ENCODE measurements around the gene C1QTNF9. TPM values are rescaled to one million over a fixed set of nuclear protein-coding genes. Genes with fewer than 3 reads are reported as not detected.

C1QTNF9 gene
- total RNA-seq, 2 donors from 2014 or later, result 0.14 TPM; not detected in 1

- no peak for DNase-seq
- Mint-ChIP-seq H3K9me3 (no peaks in the 10 kb centered on the region), H3K36me3 (ENCODE audit: insufficient read depth in 2 of 2) (peaks cover 12 to 13% of the 10 kb centered on the region in 2 donors), H3K4me1 (ENCODE audit: low read depth) (peaks cover 92% of the 10 kb centered on the region), H3K27me3 (ENCODE audit: low read depth) (no peaks in the 10 kb centered on the region), H3K27ac (peak overlapping the region; percentile 99), H3K4me3 (peak overlapping the region; percentile 96 to 99)
- no peak for ATAC-seq (replicated peaks in 1 of 2)
Observed at GRCh38 chr13:24273926-24274325, 35.5 kb upstream of the C1QTNF9 start.

GRCh38 chr13:24274452-24275021, 34.8 kb upstream of the C1QTNF9 start:
- H3K4me1 Mint-ChIP-seq (ENCODE audit: low read depth), result peaks cover 92% of the 10 kb centered on the region
- ATAC-seq (replicated peaks in 1 of 2) (peak; percentile 57 to 66), DNase-seq (peak; percentile 64 to 68)
- H3K27ac Mint-ChIP-seq, result peak overlapping the region; percentile 99
- no peaks in the 10 kb centered on the region for H3K27me3 Mint-ChIP-seq (ENCODE audit: low read depth)
- H3K9me3 Mint-ChIP-seq, result no peaks in the 10 kb centered on the region
- H3K36me3 Mint-ChIP-seq (ENCODE audit: insufficient read depth in 2 of 2), result peaks cover 12 to 14% of the 10 kb centered on the region in 2 donors
- peak overlapping the region; percentile 96 to 99 for H3K4me3 Mint-ChIP-seq

- H3K36me3 Mint-ChIP-seq (ENCODE audit: insufficient read depth in 2 of 2), result peaks cover 12 to 17% of the 10 kb centered on the region in 2 donors
Observed at GRCh38 chr13:24275041-24275440, 34.3 kb upstream of the C1QTNF9 start.

GRCh38 chr13:24276306-24276705, 33.1 kb upstream of the C1QTNF9 start:
- no peaks in the 10 kb centered on the region for H3K9me3 Mint-ChIP-seq
- peaks cover 84% of the 10 kb centered on the region for H3K4me1 Mint-ChIP-seq (ENCODE audit: low read depth)
- ATAC-seq (replicated peaks in 1 of 2) (no peak), DNase-seq (no peak)
- peak overlapping the region; percentile 99 for H3K27ac Mint-ChIP-seq
- peaks cover 9 to 17% of the 10 kb centered on the region in 2 donors for H3K36me3 Mint-ChIP-seq (ENCODE audit: insufficient read depth in 2 of 2)
- peak overlapping the region in 1 of 2 donors; percentile 57 for H3K4me3 Mint-ChIP-seq
- H3K27me3 Mint-ChIP-seq (ENCODE audit: low read depth), result no peaks in the 10 kb centered on the region

More at GRCh38 chr13:24275041-24275440, 34.3 kb upstream of the C1QTNF9 start:
- H3K4me3 Mint-ChIP-seq, result peak overlapping the region; percentile 96 to 99
- DNase-seq (no peak), ATAC-seq (replicated peaks in 1 of 2) (no peak)
- H3K27me3 Mint-ChIP-seq (ENCODE audit: low read depth), result no peaks in the 10 kb centered on the region
- H3K9me3 Mint-ChIP-seq, result no peaks in the 10 kb centered on the region
- peak overlapping the region; percentile 99 for H3K27ac Mint-ChIP-seq
- H3K4me1 Mint-ChIP-seq (ENCODE audit: low read depth), result peaks cover 92% of the 10 kb centered on the region

- DNase-seq, result no peak
- ATAC-seq (replicated peaks in 1 of 2), result no peak
- Mint-ChIP-seq H3K4me3 (peak overlapping the region in 1 of 2 donors; percentile 20), H3K4me1 (ENCODE audit: low read depth) (peaks cover 80% of the 10 kb centered on the region), H3K36me3 (ENCODE audit: insufficient read depth in 2 of 2) (peaks cover 7 to 17% of the 10 kb centered on the region in 2 donors), H3K9me3 (no peaks in the 10 kb centered on the region), H3K27me3 (ENCODE audit: low read depth) (no peaks in the 10 kb centered on the region), H3K27ac (peak overlapping the region; percentile 70)
Observed at GRCh38 chr13:24276861-24277260, 32.5 kb upstream of the C1QTNF9 start.

GRCh38 chr13:24277761-24278160, 31.6 kb upstream of the C1QTNF9 start:
- Mint-ChIP-seq H3K4me1 (ENCODE audit: low read depth) (peaks cover 76% of the 10 kb centered on the region), H3K27me3 (ENCODE audit: low read depth) (no peaks in the 10 kb centered on the region), H3K27ac (peak overlapping the region; percentile 11), H3K9me3 (no peaks in the 10 kb centered on the region), H3K4me3 (peak overlapping the region in 1 of 2 donors; percentile 3), H3K36me3 (ENCODE audit: insufficient read depth in 2 of 2) (peaks cover 5 to 16% of the 10 kb centered on the region in 2 donors)
- DNase-seq (no peak), ATAC-seq (replicated peaks in 1 of 2) (no peak)

- no peak overlapping the region for H3K4me3 Mint-ChIP-seq
- DNase-seq, result no peak
- H3K27me3 Mint-ChIP-seq (ENCODE audit: low read depth), result no peaks in the 10 kb centered on the region
- peaks cover 3 to 18% of the 10 kb centered on the region in 2 donors for H3K36me3 Mint-ChIP-seq (ENCODE audit: insufficient read depth in 2 of 2)
- no peak for ATAC-seq (replicated peaks in 1 of 2)
- no peaks in the 10 kb centered on the region for H3K9me3 Mint-ChIP-seq
- H3K27ac Mint-ChIP-seq, result peak overlapping the region; percentile 68
- H3K4me1 Mint-ChIP-seq (ENCODE audit: low read depth), result peaks cover 58% of the 10 kb centered on the region
Observed at GRCh38 chr13:24279327-24280110, 29.9 kb upstream of the C1QTNF9 start.

GRCh38 chr13:24280720-24281119, 28.7 kb upstream of the C1QTNF9 start:
- no peak for DNase-seq
- Mint-ChIP-seq H3K27ac (peak overlapping the region; percentile 43), H3K4me1 (ENCODE audit: low read depth) (peaks cover 46% of the 10 kb centered on the region), H3K27me3 (ENCODE audit: low read depth) (no peaks in the 10 kb centered on the region), H3K36me3 (ENCODE audit: insufficient read depth in 2 of 2) (peaks cover 3 to 18% of the 10 kb centered on the region in 2 donors), H3K4me3 (no peak overlapping the region), H3K9me3 (no peaks in the 10 kb centered on the region)
- no peak for ATAC-seq (replicated peaks in 1 of 2)

- Mint-ChIP-seq H3K4me1 (ENCODE audit: low read depth) (peaks cover 40% of the 10 kb centered on the region), H3K36me3 (ENCODE audit: insufficient read depth in 2 of 2) (peaks cover 2 to 18% of the 10 kb centered on the region in 2 donors), H3K4me3 (no peak overlapping the region), H3K27me3 (ENCODE audit: low read depth) (no peaks in the 10 kb centered on the region), H3K27ac (no peak overlapping the region), H3K9me3 (no peaks in the 10 kb centered on the region)
- no peak for DNase-seq
- ATAC-seq (replicated peaks in 1 of 2), result peak in 1 of 2 donors; percentile 26
Observed at GRCh38 chr13:24281188-24282008, 28.0 kb upstream of the C1QTNF9 start.

GRCh38 chr13:24282256-24282655, 27.1 kb upstream of the C1QTNF9 start:
- no peak for ATAC-seq (replicated peaks in 1 of 2)
- Mint-ChIP-seq H3K4me3 (no peak overlapping the region), H3K9me3 (no peaks in the 10 kb centered on the region), H3K4me1 (ENCODE audit: low read depth) (peaks cover 31% of the 10 kb centered on the region), H3K27me3 (ENCODE audit: low read depth) (no peaks in the 10 kb centered on the region), H3K27ac (no peak overlapping the region), H3K36me3 (ENCODE audit: insufficient read depth in 2 of 2) (peaks cover 1 to 15% of the 10 kb centered on the region in 2 donors)
- DNase-seq, result no peak

GRCh38 chr13:24284889-24285565, 24.4 kb upstream of the C1QTNF9 start:
- Mint-ChIP-seq H3K9me3 (no peaks in the 10 kb centered on the region), H3K4me1 (ENCODE audit: low read depth) (peaks cover 5% of the 10 kb centered on the region), H3K27me3 (ENCODE audit: low read depth) (no peaks in the 10 kb centered on the region), H3K36me3 (ENCODE audit: insufficient read depth in 2 of 2) (peaks cover 6 to 24% of the 10 kb centered on the region in 2 donors), H3K4me3 (no peak overlapping the region), H3K27ac (no peak overlapping the region)
- ATAC-seq (replicated peaks in 1 of 2) (no peak), DNase-seq (no peak)

- DNase-seq (no peak), ATAC-seq (replicated peaks in 1 of 2) (no peak)
- peaks cover 7 to 28% of the 10 kb centered on the region in 2 donors for H3K36me3 Mint-ChIP-seq (ENCODE audit: insufficient read depth in 2 of 2)
- H3K4me3 Mint-ChIP-seq, result no peak overlapping the region
- H3K27me3 Mint-ChIP-seq (ENCODE audit: low read depth), result no peaks in the 10 kb centered on the region
- H3K27ac Mint-ChIP-seq, result no peak overlapping the region
- H3K9me3 Mint-ChIP-seq, result no peaks in the 10 kb centered on the region
- no peaks in the 10 kb centered on the region for H3K4me1 Mint-ChIP-seq (ENCODE audit: low read depth)
Observed at GRCh38 chr13:24286624-24287023, 22.8 kb upstream of the C1QTNF9 start.

All from activated T-cell treated with anti-CD3 and anti-CD28 coated beads, Interleukin-2, amount 50 U/mL, for 72 hours (primary cell).